Skeletal muscle satellite cell (primary cell): ENCODE results near the gene PLSCR3.
A peak's percentile ranks its signal among the peaks of the same experiment; 100 is the strongest.

Experiments
- H3K27me3 ChIP-seq: 2 replicates; pipeline ENCODE4 v1.7.0; 2013; ENCODE audit warnings: low read length; ENCODE audit not compliant: control insufficient read depth, insufficient read depth
- H3K36me3 ChIP-seq: 2 replicates; pipeline ENCODE4 v1.7.0; 2013; ENCODE audit warnings: mild to moderate bottlenecking, control low read depth, low read length; ENCODE audit not compliant: insufficient read depth
- H3K4me1 ChIP-seq: 2 replicates; pipeline ENCODE4 v1.7.0; 2013; ENCODE audit warnings: low read length; ENCODE audit not compliant: control insufficient read depth, insufficient read depth
- H3K4me2 ChIP-seq: 2 replicates; pipeline ENCODE4 v1.7.0; 2013; ENCODE audit warnings: mild to moderate bottlenecking, low read length
- H3K4me3 ChIP-seq: 2 replicates; pipeline ENCODE4 v1.7.0; 2013; ENCODE audit warnings: low read length
- H3K9ac ChIP-seq: 2 replicates; pipeline ENCODE4 v1.7.0; 2013; ENCODE audit warnings: mild to moderate bottlenecking, low read depth, low read length, moderate library complexity
- H3K9me3 ChIP-seq: replicated peaks from 2 replicates; pipeline ENCODE4 v1.7.0; 2013; ENCODE audit warnings: mild to moderate bottlenecking, control low read depth, low read length

The PLSCR3 gene

GRCh38 chr17:7351665-7352502 is 42.4 kb downstream of the PLSCR3 start, which contains the start of gene KCTD11:
Gene KCTD11, plus strand, starts transcription at chr17:7352162.
- H3K4me2 ChIP-seq, result peak within 1 kb of the TSS; percentile 82
- peak within 1 kb of the TSS; percentile 99 for H3K9ac ChIP-seq
- H3K4me1 ChIP-seq, result peaks cover 49% of the 10 kb centered on the region
- no peaks in the 10 kb centered on the region for H3K9me3 ChIP-seq
- H3K4me3 ChIP-seq, result peak within 1 kb of the TSS; percentile 97
- no peaks in the 10 kb centered on the region for H3K27me3 ChIP-seq
- H3K36me3 ChIP-seq, result no peaks in the 10 kb centered on the region

DNA sequence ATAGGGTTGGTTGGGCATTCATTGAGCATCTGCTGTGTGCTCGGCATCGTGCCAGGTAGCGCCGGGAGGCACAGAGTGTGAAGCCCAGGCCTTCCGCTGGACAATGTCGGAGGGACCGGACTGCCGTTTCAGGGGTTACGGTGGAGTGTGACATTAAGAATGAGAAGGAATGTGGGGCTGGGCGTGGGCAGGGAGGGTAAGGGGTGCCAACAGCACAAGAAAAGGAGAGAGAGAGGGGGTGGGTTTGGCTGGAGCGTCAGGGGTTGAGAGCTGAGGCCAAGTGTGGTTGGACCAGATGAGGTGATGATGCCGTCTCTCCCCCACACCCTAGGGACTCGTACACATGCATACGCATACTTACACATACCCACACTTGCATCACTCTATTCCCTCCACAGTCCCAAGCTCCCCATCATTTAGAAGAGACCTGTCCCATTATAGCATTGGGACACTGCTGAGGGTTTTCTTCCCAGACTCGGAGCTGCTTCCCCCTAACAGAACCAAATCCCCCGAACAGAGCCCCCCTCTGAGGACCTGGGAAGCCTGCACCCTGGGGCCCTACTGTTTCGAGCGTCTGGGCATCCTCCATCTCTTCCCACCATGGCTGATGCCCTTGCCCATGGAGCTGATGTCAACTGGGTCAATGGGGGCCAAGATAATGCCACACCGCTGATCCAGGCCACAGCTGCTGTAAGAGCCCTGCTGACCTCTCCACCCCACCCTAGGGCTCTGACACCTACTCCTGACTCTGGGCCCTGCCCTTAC is 45.7 kb downstream of the PLSCR3 start:
- H3K36me3 ChIP-seq, result no peaks in the 10 kb centered on the region
- no peaks in the 10 kb centered on the region for H3K9me3 ChIP-seq
- H3K9ac ChIP-seq, result no peak overlapping the region
- peaks cover 26% of the 10 kb centered on the region for H3K4me1 ChIP-seq
- no peak overlapping the region for H3K4me3 ChIP-seq
- peaks cover 14% of the 10 kb centered on the region for H3K27me3 ChIP-seq
- no peak overlapping the region for H3K4me2 ChIP-seq

DNA sequence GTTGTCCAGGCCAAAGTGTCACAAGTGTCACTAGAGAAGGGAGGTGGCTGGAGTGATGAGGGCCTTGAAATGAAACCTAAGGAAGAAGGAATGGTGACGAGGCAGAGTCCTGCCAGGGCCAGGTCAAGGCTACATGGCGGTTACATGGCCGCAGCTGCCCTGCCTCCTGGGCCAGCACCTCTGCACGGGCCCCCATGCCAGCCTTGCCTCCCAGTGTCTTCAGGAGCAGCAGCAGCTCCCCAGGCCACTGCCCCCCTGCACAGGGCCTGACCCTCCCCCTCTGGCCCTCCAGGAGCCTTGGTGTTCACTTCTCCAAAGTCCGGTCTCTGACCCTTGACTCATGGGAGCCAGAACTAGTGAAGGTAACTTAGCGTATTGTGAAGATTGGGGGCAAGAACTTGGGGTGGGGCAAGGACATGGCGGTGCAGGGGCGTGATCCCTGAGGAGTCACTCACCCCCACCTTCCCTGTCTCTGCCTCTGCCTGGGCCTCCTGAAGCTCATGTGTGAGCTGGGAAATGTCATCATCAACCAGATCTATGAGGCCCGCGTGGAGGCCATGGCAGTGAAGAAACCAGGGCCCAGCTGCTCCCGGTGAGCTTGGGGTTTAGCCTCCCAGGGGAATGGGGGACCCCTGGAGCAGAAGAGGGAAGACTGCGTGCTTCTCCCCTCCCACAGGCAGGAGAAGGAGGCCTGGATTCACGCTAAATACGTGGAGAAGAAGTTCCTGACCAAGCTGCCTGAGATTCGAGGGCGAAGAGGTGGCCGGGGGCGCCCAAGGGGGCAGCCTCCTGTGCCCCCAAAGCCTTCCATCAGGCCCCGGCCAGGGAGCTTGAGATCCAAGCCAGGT is 46.5 kb downstream of the PLSCR3 start:
- H3K4me1 ChIP-seq, result peaks cover 19% of the 10 kb centered on the region
- no peaks in the 10 kb centered on the region for H3K36me3 ChIP-seq
- H3K9ac ChIP-seq, result no peak overlapping the region

GRCh38 chr17:7346761-7347614 is 47.3 kb downstream of the PLSCR3 start:
- Histone ChIP-seq H3K4me2 (no peak overlapping the region), H3K4me3 (no peak overlapping the region), H3K4me1 (peaks cover 14% of the 10 kb centered on the region), H3K9me3 (no peaks in the 10 kb centered on the region), H3K36me3 (no peaks in the 10 kb centered on the region), H3K9ac (no peak overlapping the region), H3K27me3 (peaks cover 26% of the 10 kb centered on the region)

More for the DNA sequence above, 46.5 kb downstream of the PLSCR3 start:
- H3K27me3 ChIP-seq, result peaks cover 22% of the 10 kb centered on the region
- H3K4me2 ChIP-seq, result no peak overlapping the region
- no peak overlapping the region for H3K4me3 ChIP-seq
- no peaks in the 10 kb centered on the region for H3K9me3 ChIP-seq

DNA sequence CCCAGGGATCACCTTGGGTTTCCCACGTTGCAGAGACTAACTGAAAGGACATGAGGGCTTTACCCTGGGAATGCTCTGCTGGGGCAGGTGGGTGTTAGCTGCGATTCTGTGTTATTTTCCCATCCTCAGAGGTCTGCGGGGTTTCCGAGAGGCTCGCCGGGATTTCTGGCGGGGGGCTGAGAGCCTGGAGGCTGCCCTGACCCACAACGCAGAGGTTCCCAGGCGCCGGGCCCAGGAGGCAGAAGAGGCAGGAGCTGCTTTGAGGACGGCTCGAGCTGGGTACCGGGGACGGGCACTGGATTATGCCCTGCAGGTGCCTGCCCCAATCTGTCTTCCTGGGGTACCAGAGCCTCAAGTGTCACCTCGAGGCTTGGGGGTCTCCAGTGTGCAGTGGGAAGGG is 51.1 kb downstream of the PLSCR3 start:
- Histone ChIP-seq H3K27me3 (peaks cover 34% of the 10 kb centered on the region), H3K36me3 (no peaks in the 10 kb centered on the region), H3K9ac (no peak overlapping the region), H3K4me3 (no peak overlapping the region), H3K4me1 (no peaks in the 10 kb centered on the region), H3K4me2 (no peak overlapping the region), H3K9me3 (no peaks in the 10 kb centered on the region)

DNA sequence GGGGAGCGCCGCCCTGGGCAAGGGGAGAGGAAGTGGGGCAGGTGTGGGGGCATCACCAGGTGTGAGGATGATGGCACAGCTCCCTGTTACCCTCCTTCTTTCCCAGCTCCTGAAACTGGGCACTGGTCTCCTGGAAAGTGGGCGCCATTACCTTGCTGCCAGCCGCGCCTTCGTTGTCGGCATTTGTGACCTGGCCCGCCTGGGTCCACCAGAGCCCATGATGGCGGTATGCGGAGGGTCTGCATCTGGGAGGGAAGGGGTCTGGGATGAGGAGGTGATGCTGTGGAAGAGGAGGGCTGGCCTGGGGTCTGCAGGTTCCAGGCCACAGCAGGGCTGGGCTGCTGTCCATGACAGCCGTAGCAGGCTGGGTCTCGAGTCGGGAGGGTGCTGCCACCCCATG is 52.5 kb downstream of the PLSCR3 start:
- no peaks in the 10 kb centered on the region for H3K4me1 ChIP-seq
- no peaks in the 10 kb centered on the region for H3K9me3 ChIP-seq
- no peaks in the 10 kb centered on the region for H3K36me3 ChIP-seq
- peaks cover 36% of the 10 kb centered on the region for H3K27me3 ChIP-seq
- H3K9ac ChIP-seq, result no peak overlapping the region
- no peak overlapping the region for H3K4me2 ChIP-seq
- H3K4me3 ChIP-seq, result no peak overlapping the region

DNA sequence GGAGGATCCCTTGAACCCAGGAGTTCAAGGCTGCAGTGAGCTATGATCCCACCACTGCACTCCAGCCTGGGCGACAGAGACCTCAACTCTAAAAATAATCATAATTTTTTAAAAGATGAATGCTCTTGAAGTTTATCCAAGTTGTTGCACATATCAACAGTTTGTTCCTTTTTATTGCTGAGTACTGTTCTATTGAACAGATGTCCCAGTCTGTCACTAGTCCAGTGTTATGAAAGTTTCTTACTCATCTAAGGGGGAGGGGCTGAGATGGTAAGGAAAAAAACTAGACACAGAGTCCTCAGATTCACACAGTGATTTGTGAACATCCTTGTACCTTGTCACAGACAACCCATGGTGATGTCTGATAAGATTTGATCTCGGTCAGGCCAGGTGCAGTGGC is 54.1 kb downstream of the PLSCR3 start:
- Histone ChIP-seq H3K4me2 (no peak overlapping the region), H3K4me1 (no peaks in the 10 kb centered on the region), H3K9me3 (no peaks in the 10 kb centered on the region), H3K27me3 (peaks cover 42% of the 10 kb centered on the region), H3K9ac (no peak overlapping the region), H3K36me3 (no peaks in the 10 kb centered on the region), H3K4me3 (no peak overlapping the region)
